ENCODE data around the gene CERT1. TPM values are rescaled to one million over a fixed set of nuclear protein-coding genes. Genes with fewer than 3 reads are reported as not detected.

CERT1 gene
- total RNA-seq, 1 experiment from 2014 or later, result 17.6 TPM

DNA sequence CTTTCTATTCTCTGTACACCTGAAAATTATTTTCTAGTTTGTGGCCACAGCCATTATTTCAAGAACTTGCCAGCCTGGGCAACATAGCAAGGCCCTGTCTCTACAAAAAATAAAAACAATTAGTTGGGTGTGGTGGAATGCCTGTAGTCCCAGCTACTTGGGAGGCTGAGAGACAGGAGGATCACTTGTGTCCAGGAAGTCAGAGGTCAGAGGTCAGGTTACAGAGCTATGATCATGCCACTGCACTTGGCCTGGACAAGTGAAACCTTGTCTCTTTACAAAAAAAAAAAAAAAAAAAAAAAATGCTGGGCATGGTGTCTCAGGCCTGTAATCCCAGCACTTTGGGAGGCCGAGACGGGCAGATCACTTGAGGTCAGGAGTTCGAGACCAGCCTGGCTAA lies 116.2 kb downstream of the CERT1 start:
- TF ChIP-seq, protein P1, sequence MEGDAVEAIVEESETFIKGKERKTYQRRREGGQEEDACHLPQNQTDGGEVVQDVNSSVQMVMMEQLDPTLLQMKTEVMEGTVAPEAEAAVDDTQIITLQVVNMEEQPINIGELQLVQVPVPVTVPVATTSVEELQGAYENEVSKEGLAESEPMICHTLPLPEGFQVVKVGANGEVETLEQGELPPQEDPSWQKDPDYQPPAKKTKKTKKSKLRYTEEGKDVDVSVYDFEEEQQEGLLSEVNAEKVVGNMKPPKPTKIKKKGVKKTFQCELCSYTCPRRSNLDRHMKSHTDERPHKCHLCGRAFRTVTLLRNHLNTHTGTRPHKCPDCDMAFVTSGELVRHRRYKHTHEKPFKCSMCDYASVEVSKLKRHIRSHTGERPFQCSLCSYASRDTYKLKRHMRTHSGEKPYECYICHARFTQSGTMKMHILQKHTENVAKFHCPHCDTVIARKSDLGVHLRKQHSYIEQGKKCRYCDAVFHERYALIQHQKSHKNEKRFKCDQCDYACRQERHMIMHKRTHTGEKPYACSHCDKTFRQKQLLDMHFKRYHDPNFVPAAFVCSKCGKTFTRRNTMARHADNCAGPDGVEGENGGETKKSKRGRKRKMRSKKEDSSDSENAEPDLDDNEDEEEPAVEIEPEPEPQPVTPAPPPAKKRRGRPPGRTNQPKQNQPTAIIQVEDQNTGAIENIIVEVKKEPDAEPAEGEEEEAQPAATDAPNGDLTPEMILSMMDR (conservative IDR thresholded peaks at IDR 0.05), result no peak
- TF ChIP-seq EZH2 (IDR thresholded peaks at IDR 0.05; ENCODE audit: low read depth), result no peak
- no peaks in the 10 kb centered on the region for H3K9me3 ChIP-seq (ENCODE audit: insufficient read depth, low read depth)

DNA sequence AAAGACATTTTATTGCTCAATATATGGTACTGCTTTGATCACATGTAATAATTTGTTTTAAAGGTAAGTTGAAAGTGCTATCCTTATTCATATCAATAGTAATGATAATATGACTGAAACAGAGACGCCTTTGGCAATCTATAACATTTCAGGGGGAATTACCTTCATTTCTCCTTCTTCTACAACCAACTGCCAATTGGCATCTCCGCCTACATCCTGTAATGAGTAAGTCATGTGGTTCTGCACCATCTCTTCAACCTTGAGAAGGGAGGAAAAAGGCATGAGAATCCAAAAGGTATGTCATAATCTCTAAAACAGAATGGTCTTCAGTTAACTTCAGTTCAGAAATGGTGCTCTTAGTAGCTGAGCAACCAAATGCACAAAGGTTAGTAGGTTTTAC lies 122.0 kb downstream of the CERT1 start:
- H3K4me2 ChIP-seq, result no peak overlapping the region
- H3K4me3 ChIP-seq, result no peak overlapping the region
- no peaks in the 10 kb centered on the region for H3K27me3 ChIP-seq (ENCODE audit: insufficient read depth, low read depth)
- no peak overlapping the region for H3K27ac ChIP-seq
- H2AFZ ChIP-seq, result no peak overlapping the region
- H3K79me2 ChIP-seq (ENCODE audit: low read depth), result no peaks in the 10 kb centered on the region
- H3K9me3 ChIP-seq (ENCODE audit: insufficient read depth, low read depth), result no peaks in the 10 kb centered on the region
- no peaks in the 10 kb centered on the region for H3F3A ChIP-seq (ENCODE audit: insufficient read depth, low read depth)
- ChIA-PET POLR2A (ENCODE audit: unreplicated experiment) (no interaction called here), CTCF (no interaction called here)
- peaks cover 5% of the 10 kb centered on the region; the same call in 1 of the 2 replicates for H3K36me3 ChIP-seq (ENCODE audit: low read depth)
- DNase-seq, result no peak
- H3K4me1 ChIP-seq (replicated peaks; ENCODE audit: insufficient read depth), result no peaks in the 10 kb centered on the region
- TF ChIP-seq, protein P1 (conservative IDR thresholded peaks at IDR 0.05), result no peak
- no peak for TF ChIP-seq EZH2 (IDR thresholded peaks at IDR 0.05; ENCODE audit: low read depth)
- intact Hi-C loops (cut with micrococcal nuclease; ENCODE audit: unreplicated experiment), result no loop called here
- no peaks in the 10 kb centered on the region for H3K9me2 ChIP-seq (ENCODE audit: insufficient read depth)
- H4K20me1 ChIP-seq (ENCODE audit: insufficient read depth), result no peaks in the 10 kb centered on the region
- no TSS peak for BruUV-seq (replicated peaks)

More for the DNA sequence above, 116.2 kb downstream of the CERT1 start:
- H3K4me3 ChIP-seq, result no peak overlapping the region
- H3K4me2 ChIP-seq, result no peak overlapping the region
- H3K36me3 ChIP-seq (ENCODE audit: low read depth), result no peaks in the 10 kb centered on the region
- H2AFZ ChIP-seq, result no peak overlapping the region
- DNase-seq, result no peak
- intact Hi-C loops (cut with micrococcal nuclease; ENCODE audit: unreplicated experiment), result no loop called here
- H3K9me2 ChIP-seq (ENCODE audit: insufficient read depth), result no peaks in the 10 kb centered on the region; the same call in 1 of the 2 replicates
- H3K79me2 ChIP-seq (ENCODE audit: low read depth), result no peaks in the 10 kb centered on the region
- no peaks in the 10 kb centered on the region for H3F3A ChIP-seq (ENCODE audit: insufficient read depth, low read depth)
- ChIA-PET CTCF (no interaction called here), POLR2A (ENCODE audit: unreplicated experiment) (interaction anchor here (0.7 kb wide), 1 partner anchor 1621 kb away, joined by 13 read pairs; no protein-coding TSS in a partner anchor)
- no peak overlapping the region for H3K27ac ChIP-seq
- no TSS peak for BruUV-seq (replicated peaks)
- H3K4me1 ChIP-seq (replicated peaks; ENCODE audit: insufficient read depth), result no peaks in the 10 kb centered on the region
- H4K20me1 ChIP-seq (ENCODE audit: insufficient read depth), result no peaks in the 10 kb centered on the region
- H3K27me3 ChIP-seq (ENCODE audit: insufficient read depth, low read depth), result no peaks in the 10 kb centered on the region

DNA sequence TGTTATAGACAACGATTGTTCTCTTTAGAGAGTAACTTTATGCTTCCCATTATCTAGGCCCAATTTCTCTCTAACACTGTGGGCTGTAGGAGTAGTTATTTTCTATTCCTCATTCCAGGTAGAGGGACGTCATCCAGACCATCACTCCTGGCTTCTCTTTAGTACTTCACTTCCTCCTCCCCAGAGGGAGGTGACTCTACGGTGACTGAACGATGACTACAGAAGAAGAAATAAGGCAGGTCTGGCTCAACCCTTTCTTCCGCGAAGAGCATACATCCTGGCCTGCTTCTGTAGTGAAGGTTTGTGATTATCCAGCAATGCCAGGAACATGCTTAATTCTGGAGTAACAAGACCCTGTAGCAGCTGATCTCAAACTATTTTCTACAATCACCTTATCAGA lies 123.6 kb downstream of the CERT1 start:
- intact Hi-C loops (cut with micrococcal nuclease; ENCODE audit: unreplicated experiment), result no loop called here
- no peak overlapping the region for H3K4me3 ChIP-seq
- no peaks in the 10 kb centered on the region for H3K9me2 ChIP-seq (ENCODE audit: insufficient read depth)
- BruUV-seq (replicated peaks), result no TSS peak
- no peak overlapping the region for H3K4me2 ChIP-seq
- peaks cover 5% of the 10 kb centered on the region; the same call in 1 of the 2 replicates for H3K36me3 ChIP-seq (ENCODE audit: low read depth)
- no peak overlapping the region for H2AFZ ChIP-seq
- H3K4me1 ChIP-seq (replicated peaks; ENCODE audit: insufficient read depth), result no peaks in the 10 kb centered on the region
- POLR2A ChIA-PET (ENCODE audit: unreplicated experiment), result no interaction called here
- no peaks in the 10 kb centered on the region for H4K20me1 ChIP-seq (ENCODE audit: insufficient read depth)
- H3K27me3 ChIP-seq (ENCODE audit: insufficient read depth, low read depth), result no peaks in the 10 kb centered on the region
- no peak overlapping the region for H3K27ac ChIP-seq
- CTCF ChIA-PET, result no interaction called here
- no peak for DNase-seq
- no peaks in the 10 kb centered on the region for H3K79me2 ChIP-seq (ENCODE audit: low read depth)
- TF ChIP-seq, protein P1 (conservative IDR thresholded peaks at IDR 0.05), result no peak
- no peak for TF ChIP-seq EZH2 (IDR thresholded peaks at IDR 0.05; ENCODE audit: low read depth)
- no peaks in the 10 kb centered on the region for H3F3A ChIP-seq (ENCODE audit: insufficient read depth, low read depth)
- no peaks in the 10 kb centered on the region for H3K9me3 ChIP-seq (ENCODE audit: insufficient read depth, low read depth)

Data from PC-9 (cell line).